HG03175 (cell line): ENCODE measurements around the gene FRMD4A.

Experiments
- ATAC-seq: cut with Tn5 transposase; IDR thresholded peaks from one replicate; pipeline ENCODE4 v1.9.1; 2021; ENCODE audit warnings: mild to moderate bottlenecking, moderate library complexity; ENCODE audit not compliant: unreplicated experiment

FRMD4A gene

GRCh38 chr10:13612654-13613373 is 717.9 kb downstream of the FRMD4A start:
- ATAC-seq, result no peak

GRCh38 chr10:13608246-13608853 is 722.4 kb downstream of the FRMD4A start:
- ATAC-seq, result no peak

- ATAC-seq, result no peak
These were observed 726.2 kb downstream of the FRMD4A start for GRCh38 chr10:13604357-13605040.

- ATAC-seq, result no peak
These were observed 732.8 kb downstream of the FRMD4A start for GRCh38 chr10:13597909-13598308.

- no peak for ATAC-seq
These were observed 736.1 kb downstream of the FRMD4A start for GRCh38 chr10:13594641-13595040.
